GM12878 (cell line): ENCODE measurements around the gene SET.

Source experiments
- ATF3 ChIP-seq: IDR thresholded peaks from 2 replicates; pipeline ENCODE4 v1.6.1; 2011; ENCODE audit warnings: low read depth, mild to moderate bottlenecking, low read length, moderate library complexity, borderline replicate concordance; ENCODE audit errors: extremely low read depth
- CHD2 ChIP-seq: IDR thresholded peaks from 2 replicates; pipeline ENCODE4 v1.6.1; 2011; ENCODE audit warnings: low read depth, low read length, improper control_type of control experiment, borderline replicate concordance
- CTCF ChIP-seq, 3 experiments: IDR thresholded peaks in 2 of 3; conservative IDR thresholded peaks in 1 of 3; 2 replicates each; pipeline ENCODE4 v1.5.1; 2011; ENCODE audit warnings: low read depth in 3 of 3, low read length in 3 of 3, mild to moderate bottlenecking in 3 of 3, control low read depth in 2 of 3, moderate library complexity in 2 of 3, inconsistent platforms in 1 of 3, mixed read lengths in 1 of 3; ENCODE audit not compliant: control insufficient read depth in 2 of 3, insufficient read depth in 1 of 3; ENCODE audit errors: extremely low read depth in 1 of 3
- CUX1 ChIP-seq: IDR thresholded peaks from 2 replicates; pipeline ENCODE4 v1.6.1; 2012; ENCODE audit warnings: improper control_type of control experiment, low read depth, low read length; ENCODE audit not compliant: insufficient replicate concordance
- DPF2 ChIP-seq: fragments of 450-650 bp; IDR thresholded peaks from 2 replicates; pipeline ENCODE4 v1.6.1; 2017; ENCODE audit warnings: mild to moderate bottlenecking
- GABPA ChIP-seq: IDR thresholded peaks from 2 replicates; pipeline ENCODE4 v1.6.1; 2014; ENCODE audit warnings: antibody characterized with exemption, low read depth, mild to moderate bottlenecking, inconsistent platforms
- JUND ChIP-seq: IDR thresholded peaks from 2 replicates; pipeline ENCODE4 v1.6.1; 2012; ENCODE audit warnings: low read depth, mild to moderate bottlenecking, low read length, improper control_type of control experiment, moderate library complexity
- POLR2A ChIP-seq: IDR thresholded peaks from 2 replicates; pipeline ENCODE4 v1.6.1; 2011; ENCODE audit warnings: low read depth, mild to moderate bottlenecking, low read length
- RFX5 ChIP-seq: IDR thresholded peaks from 2 replicates; pipeline ENCODE4 v1.6.1; 2011; ENCODE audit warnings: low read depth, low read length, improper control_type of control experiment
- SIN3A ChIP-seq: IDR thresholded peaks from 2 replicates; pipeline ENCODE4 v1.6.1; 2012; ENCODE audit warnings: low read depth, low read length, improper control_type of control experiment
- SP1 ChIP-seq: IDR thresholded peaks from one replicate; pipeline ENCODE4 v1.6.1; 2011; ENCODE audit warnings: low read depth, low read length
- SRF ChIP-seq, 2 experiments: IDR thresholded peaks; 2 replicates each; pipeline ENCODE4 v1.6.1; 2011; ENCODE audit warnings: low read depth in 2 of 2, low read length in 2 of 2, mild to moderate bottlenecking in 1 of 2, moderate library complexity in 1 of 2
- TAF1 ChIP-seq: IDR thresholded peaks from 2 replicates; pipeline ENCODE4 v1.6.1; 2011; ENCODE audit warnings: mild to moderate bottlenecking, low read depth, low read length, borderline replicate concordance

DNA sequence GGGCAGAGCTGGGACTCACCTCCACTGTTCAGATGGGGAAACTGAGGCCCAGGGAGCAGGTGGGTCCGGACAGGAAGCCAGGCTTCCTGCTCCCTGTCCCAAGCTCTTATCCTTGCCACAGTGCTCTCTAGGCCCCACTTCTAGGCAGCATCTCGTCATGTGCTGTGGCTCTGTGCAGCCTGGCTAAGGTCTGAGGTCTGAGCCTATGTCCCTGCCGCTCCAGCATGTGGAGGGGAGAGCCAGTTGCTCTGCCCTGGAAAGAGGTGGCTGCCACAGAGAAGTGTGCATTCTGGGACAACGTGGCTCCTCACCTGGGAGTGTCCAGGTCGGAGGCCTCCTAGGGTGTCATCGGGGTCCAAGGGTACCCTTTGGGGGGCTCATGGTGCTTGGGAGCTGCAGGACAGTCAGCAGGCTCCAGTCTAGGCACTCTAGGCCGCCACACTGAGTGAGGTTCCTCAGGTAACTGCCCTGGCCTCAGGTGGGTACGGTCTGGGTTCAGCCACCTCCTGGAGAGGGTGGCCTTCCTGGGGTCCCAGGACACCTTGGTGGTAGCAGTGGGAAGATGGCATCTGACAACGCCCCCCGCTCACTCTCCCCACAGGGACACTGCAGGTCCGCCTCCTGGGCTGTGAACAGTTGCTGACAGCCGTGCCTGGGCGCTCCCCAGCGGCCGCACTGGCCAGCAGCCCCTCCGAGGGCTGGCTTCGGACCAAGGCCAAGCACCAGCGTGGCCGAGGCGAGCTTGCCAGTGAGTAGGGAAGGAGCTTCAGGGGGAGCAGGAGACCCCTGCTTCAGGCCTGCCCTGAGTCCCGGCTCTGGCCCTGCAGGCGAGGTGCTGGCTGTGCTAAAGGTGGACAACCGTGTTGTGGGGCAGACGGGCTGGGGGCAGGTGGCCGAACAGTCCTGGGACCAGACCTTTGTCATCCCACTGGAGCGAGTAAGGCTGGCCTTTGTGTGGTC is 23.7 kb downstream of the SET start:
- TF ChIP-seq CTCF (IDR thresholded peaks at IDR 0.05 in 2 of 3, conservative IDR thresholded peaks at IDR 0.05 in 1 of 3; ENCODE audit: control insufficient read depth in 2 of 3, extremely low read depth in 1 of 3, insufficient read depth in 1 of 3, low read depth in 3 of 3, low read length in 3 of 3) (no peak), ATF3 (no peak), CUX1 (no peak), POLR2A (no peak), CHD2 (no peak), TAF1 (no peak), DPF2 (no peak), SRF (IDR thresholded peaks at IDR 0.05; ENCODE audit: low read depth in 2 of 2, low read length in 2 of 2) (no peak), SIN3A (no peak), JUND (no peak), RFX5 (no peak), GABPA (no peak), SP1 (no peak)
